Skin epidermis (tissue), 12 donors: ENCODE data around the gene MAPK8IP2.
"Not testable (repeated sequence)": the region's sequence is repeated elsewhere in the genome, so short reads cannot be mapped to it uniquely, and the experiment has no call there.

ENCODE experiments used
- H3K27ac ChIP-seq, 21 experiments: fragments of 200-600 bp; sonication (generic) in 11 of 21; one replicate each; pipeline ENCODE4 v1.5.0; 2020; ENCODE audit warnings: mild to moderate bottlenecking in 3 of 21, inconsistent platforms in 2 of 21, moderate library complexity in 2 of 21
- H3K4me3 ChIP-seq, 7 experiments: fragments of 200-600 bp; sonication (generic) in 2 of 7; one replicate each; pipeline ENCODE4 v1.5.0; 2020; ENCODE audit warnings: inconsistent platforms in 2 of 7, mild to moderate bottlenecking in 2 of 7, moderate library complexity in 1 of 7

MAPK8IP2 gene

GRCh38 chr22:50659711-50660110, 59.1 kb downstream of the MAPK8IP2 start:
- H3K27ac ChIP-seq, H3K4me3 ChIP-seq: not testable (repeated sequence)

DNA sequence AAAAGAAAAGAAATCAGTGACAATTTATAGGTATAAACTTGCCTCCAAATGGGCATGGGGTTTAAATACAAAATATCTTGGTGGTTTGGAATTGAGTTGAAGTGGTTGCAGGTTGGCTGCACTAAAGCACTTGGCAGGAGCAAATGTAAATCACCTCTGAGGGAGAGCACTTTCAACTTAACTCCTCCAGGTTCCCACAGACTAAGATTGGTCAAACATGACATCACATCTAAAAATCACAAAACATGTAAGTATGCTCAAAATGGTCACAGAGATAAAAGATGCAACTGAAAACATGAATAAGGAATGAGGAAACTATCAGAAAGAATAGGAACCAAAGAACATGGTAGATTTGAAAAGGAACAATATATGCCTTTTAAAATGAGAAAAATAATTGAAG, 59.7 kb downstream of the MAPK8IP2 start:
- H3K4me3 ChIP-seq: no peak overlapping the region
- no peak overlapping the region for H3K27ac ChIP-seq
